Testis (tissue), 3 donors: ENCODE results near the gene ZDHHC8. TPM values are rescaled to one million over a fixed set of nuclear protein-coding genes. Genes with fewer than 3 reads are reported as not detected.

Source experiments
- DNase-seq: peaks from one replicate; pipeline ENCODE4 v3.0.0-alpha.2; 2019
- H3K27ac ChIP-seq, 2 donors: fragments of 200-600 bp; sonication (generic); one replicate each; pipeline ENCODE4 v1.5.1; 2019
- H3K27me3 ChIP-seq: fragments of 200-600 bp; sonication (generic); one replicate; pipeline ENCODE4 v1.5.1; 2019
- H3K36me3 ChIP-seq: fragments of 200-600 bp; sonication (generic); one replicate; pipeline ENCODE4 v1.5.1; 2017; ENCODE audit warnings: low read depth; ENCODE audit errors: missing control alignments
- H3K4me1 ChIP-seq: fragments of 200-600 bp; sonication (generic); one replicate; pipeline ENCODE4 v1.5.1; 2019
- H3K4me3 ChIP-seq, 2 donors: fragments of 200-600 bp; sonication (generic); one replicate each; pipeline ENCODE4 v1.5.1; 2017 to 2019
- H3K9me3 ChIP-seq: fragments of 200-600 bp; sonication (generic); one replicate; pipeline ENCODE4 v1.5.1; 2017
- POLR2A ChIP-seq: fragments of 450-650 bp; IDR thresholded peaks from one replicate; pipeline ENCODE4 v1.6.1; 2017; ENCODE audit warnings: antibody characterized with exemption, mild to moderate bottlenecking, moderate library complexity
- WGBS, 2 donors: methylation state at CpG; one replicate each; pipeline ENCODE4 v1.1.5; 2018; 5-methylcytosine and 5-hydroxymethylcytosine counted together
- intact Hi-C: fragments of 100-400 bp; cut with DNase I; formaldehyde crosslinking; loops from one replicate; pipeline ENCODE4 v1.15.1; 2023; ENCODE audit warnings: low total_unique reads
- polyA plus RNA-seq: library from polyadenylated mRNA; stranded (reverse); fragments of 350-450 nt; fragmentation: Illumina TruSeq; extraction: RNeasy Lipid Tissue Mini Kit (QIAGEN cat#74804); gene quantifications from one replicate; pipeline ENCODE4 v1.2.3, GENCODE V29; 2014; ENCODE audit warnings: low read depth, low replicate concordance; ENCODE audit not compliant: insufficient read depth
- total RNA-seq, 2 donors: library from RNA; depleted of rRNA; stranded (reverse); fragments of >200 nt; gene quantifications; one replicate each; pipeline ENCODE4 v1.2.3, GENCODE V29; 2016
- TF ChIP-seq, protein P1 (sequence below), 3 experiments: fragments of 450-650 bp in 2 of 3; fragments of 200-600 bp in 1 of 3; sonication (generic) in 1 of 3; IDR thresholded peaks; one replicate each; pipeline ENCODE4 v1.5.1; 2016 to 2019; ENCODE audit warnings: antibody characterized with exemption in 3 of 3, mild to moderate bottlenecking in 2 of 3, moderate library complexity in 1 of 3

ZDHHC8 gene
- total and polyA plus RNA-seq, 3 donors from 2014 or later = 34.0 to 44.0 (median 40.9) TPM

DNA sequence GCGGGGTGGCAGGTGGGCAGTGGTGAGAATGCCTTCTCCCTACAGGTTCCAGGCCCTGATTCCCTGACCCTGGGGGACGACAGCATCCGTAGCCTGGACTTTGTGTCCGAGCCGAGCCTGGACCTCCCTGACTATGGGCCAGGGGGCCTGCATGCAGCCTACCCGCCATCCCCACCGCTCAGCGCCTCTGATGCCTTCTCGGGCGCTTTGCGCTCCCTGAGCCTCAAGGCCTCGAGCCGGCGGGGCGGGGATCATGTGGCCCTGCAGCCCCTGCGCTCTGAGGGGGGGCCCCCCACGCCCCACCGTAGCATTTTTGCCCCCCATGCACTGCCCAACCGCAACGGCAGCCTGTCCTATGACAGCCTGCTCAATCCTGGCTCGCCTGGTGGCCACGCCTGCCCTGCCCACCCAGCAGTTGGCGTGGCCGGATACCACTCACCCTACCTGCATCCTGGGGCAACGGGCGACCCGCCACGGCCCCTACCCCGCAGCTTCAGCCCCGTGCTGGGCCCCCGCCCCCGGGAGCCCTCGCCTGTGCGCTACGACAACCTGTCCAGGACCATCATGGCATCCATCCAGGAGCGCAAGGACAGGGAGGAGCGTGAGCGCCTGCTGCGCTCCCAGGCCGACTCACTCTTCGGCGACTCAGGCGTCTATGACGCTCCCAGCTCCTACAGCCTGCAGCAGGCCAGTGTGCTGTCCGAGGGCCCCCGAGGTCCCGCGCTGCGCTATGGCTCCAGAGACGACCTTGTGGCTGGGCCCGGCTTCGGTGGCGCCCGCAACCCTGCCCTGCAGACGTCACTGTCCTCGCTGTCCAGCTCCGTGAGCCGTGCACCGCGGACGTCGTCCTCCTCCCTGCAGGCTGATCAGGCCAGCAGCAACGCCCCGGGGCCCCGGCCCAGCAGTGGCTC is 11.4 kb downstream of the ZDHHC8 start:
- no peaks in the 10 kb centered on the region for H3K9me3 ChIP-seq
- intact Hi-C loops = no loop called here
- TF ChIP-seq, protein P1, sequence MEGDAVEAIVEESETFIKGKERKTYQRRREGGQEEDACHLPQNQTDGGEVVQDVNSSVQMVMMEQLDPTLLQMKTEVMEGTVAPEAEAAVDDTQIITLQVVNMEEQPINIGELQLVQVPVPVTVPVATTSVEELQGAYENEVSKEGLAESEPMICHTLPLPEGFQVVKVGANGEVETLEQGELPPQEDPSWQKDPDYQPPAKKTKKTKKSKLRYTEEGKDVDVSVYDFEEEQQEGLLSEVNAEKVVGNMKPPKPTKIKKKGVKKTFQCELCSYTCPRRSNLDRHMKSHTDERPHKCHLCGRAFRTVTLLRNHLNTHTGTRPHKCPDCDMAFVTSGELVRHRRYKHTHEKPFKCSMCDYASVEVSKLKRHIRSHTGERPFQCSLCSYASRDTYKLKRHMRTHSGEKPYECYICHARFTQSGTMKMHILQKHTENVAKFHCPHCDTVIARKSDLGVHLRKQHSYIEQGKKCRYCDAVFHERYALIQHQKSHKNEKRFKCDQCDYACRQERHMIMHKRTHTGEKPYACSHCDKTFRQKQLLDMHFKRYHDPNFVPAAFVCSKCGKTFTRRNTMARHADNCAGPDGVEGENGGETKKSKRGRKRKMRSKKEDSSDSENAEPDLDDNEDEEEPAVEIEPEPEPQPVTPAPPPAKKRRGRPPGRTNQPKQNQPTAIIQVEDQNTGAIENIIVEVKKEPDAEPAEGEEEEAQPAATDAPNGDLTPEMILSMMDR (IDR thresholded peaks at IDR 0.05) = no peak
- TF ChIP-seq POLR2A = no peak
- H3K27ac ChIP-seq = no peak overlapping the region
- H3K36me3 ChIP-seq = no peaks in the 10 kb centered on the region
- H3K4me3 ChIP-seq = no peak overlapping the region
- peaks cover 6% of the 10 kb centered on the region for H3K4me1 ChIP-seq
- DNase-seq = no peak
- H3K27me3 ChIP-seq = no peaks in the 10 kb centered on the region
- 94% methylated on average over 26 to 65 of the region's 65 CpGs for WGBS, 2 donors

DNA sequence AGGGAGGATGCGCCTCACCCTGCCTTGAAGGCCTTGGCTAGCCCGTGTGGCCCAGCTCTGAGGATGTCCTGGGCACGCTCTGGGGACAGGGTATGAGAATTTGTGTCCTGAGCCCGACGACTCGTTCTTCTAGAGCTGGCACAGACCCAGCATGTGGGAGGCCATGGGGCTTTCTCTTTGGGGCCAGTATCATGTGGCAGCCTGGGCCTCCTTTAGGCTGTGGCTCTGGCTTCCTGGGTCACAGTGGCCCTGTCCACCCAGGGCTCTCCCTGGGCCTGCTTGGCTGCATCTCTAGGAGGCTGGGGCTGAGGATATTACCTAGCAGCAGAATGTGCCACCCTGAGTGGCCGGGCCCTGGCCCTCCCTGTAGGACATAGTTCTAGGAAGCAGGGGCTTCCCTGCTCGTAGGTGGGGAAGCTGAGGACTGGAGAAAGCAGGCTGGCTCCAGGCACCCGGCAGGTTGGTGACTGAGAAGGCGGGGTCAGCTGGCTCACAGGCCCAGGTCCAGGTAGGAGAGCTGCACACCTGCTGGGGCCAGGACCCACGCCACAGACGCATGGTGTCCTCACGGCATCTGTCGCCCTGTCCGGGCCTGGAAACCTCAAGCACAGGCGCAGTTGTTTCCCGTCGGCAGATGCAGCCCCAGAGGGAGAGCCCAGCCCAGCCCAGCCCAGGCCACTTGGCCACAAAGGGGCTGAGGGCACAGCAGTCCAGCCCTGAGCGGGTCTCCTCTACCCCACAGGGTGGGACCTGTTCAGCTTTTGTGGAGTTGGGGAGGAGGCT is 12.5 kb downstream of the ZDHHC8 start:
- H3K4me1 ChIP-seq = no peaks in the 10 kb centered on the region
- WGBS, 2 donors = 82 to 98% methylated on average over 11 to 19 of the region's 19 CpGs
- intact Hi-C loops = no loop called here
- no peaks in the 10 kb centered on the region for H3K27me3 ChIP-seq
- H3K4me3 ChIP-seq = no peak overlapping the region
- no peak for DNase-seq
- TF ChIP-seq, protein P1 (IDR thresholded peaks at IDR 0.05) = no peak
- TF ChIP-seq POLR2A = no peak
- H3K36me3 ChIP-seq = no peaks in the 10 kb centered on the region
- no peak overlapping the region for H3K27ac ChIP-seq
- no peaks in the 10 kb centered on the region for H3K9me3 ChIP-seq

DNA sequence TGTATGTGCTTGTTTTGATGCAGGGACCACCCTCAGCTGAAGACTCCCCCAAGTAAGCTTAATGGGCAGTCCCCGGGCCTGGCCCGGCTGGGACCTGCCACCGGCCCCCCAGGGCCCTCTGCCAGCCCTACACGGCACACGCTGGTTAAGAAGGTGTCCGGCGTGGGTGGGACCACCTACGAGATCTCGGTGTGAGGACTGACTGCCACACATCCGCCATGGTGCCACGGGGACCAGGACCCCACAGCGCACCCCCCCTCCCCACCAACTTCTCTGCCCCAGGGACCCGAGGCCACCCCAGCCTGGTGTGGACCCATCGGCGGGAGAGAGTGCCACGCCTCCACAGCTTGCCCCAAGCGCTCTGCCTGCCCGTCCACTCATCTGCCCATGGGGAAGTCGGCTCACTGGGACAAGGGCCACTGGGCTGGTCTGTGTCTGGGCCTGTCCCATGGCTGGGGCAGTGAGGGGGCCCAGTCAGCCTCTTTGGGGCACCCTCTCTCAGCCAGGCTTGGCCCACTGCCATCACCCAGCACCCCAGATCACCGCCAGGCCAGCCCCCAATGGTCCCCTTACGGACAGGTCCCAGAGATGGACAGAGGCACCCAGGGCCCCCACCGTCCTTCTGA is 13.7 kb downstream of the ZDHHC8 start:
- Histone ChIP-seq H3K9me3 (no peaks in the 10 kb centered on the region), H3K27me3 (no peaks in the 10 kb centered on the region), H3K4me3 (no peak overlapping the region), H3K27ac (no peak overlapping the region), H3K4me1 (no peaks in the 10 kb centered on the region), H3K36me3 (no peaks in the 10 kb centered on the region)
- intact Hi-C loops = no loop called here
- TF ChIP-seq POLR2A = no peak
- TF ChIP-seq, protein P1 (IDR thresholded peaks at IDR 0.05) = no peak
- DNase-seq = no peak
- 94% methylated on average over 7 to 22 of the region's 22 CpGs for WGBS, 2 donors

DNA sequence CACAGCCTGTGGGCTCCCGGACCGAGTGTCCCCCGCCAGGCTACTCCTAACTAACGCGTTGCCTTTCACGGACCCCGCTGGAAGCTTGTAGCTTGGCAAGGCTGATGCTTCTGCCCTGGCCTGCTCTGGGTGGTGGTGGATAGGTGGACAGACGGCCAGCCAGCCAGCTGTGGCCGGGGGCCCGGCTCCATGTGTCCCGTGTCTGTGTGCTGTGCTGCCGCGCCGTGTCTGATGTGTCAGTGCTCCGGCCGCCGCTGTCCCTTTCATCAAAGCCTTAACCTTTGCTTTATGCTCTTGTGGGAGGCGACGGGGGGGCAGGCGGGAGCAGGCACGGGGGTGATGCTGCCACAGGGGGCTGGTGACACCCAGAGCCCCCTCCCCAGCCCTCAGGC is 14.2 kb downstream of the ZDHHC8 start:
- Histone ChIP-seq H3K27me3 (no peaks in the 10 kb centered on the region), H3K4me3 (no peak overlapping the region), H3K9me3 (no peaks in the 10 kb centered on the region), H3K27ac (no peak overlapping the region), H3K36me3 (no peaks in the 10 kb centered on the region), H3K4me1 (no peaks in the 10 kb centered on the region)
- intact Hi-C loops = no loop called here
- 91 to 95% methylated on average over 4 to 21 of the region's 21 CpGs for WGBS, 2 donors
- TF ChIP-seq, protein P1 (IDR thresholded peaks at IDR 0.05) = no peak
- no peak for TF ChIP-seq POLR2A
- no peak for DNase-seq
